Breast epithelium (tissue), 4 donors: ENCODE measurements around the gene MAP3K8. TPM values are rescaled to one million over a fixed set of nuclear protein-coding genes. Genes with fewer than 3 reads are reported as not detected.
"Not testable (repeated sequence)": the region's sequence is repeated elsewhere in the genome, so short reads cannot be mapped to it uniquely, and the experiment has no call there.

Experiments used
- DNase-seq, 2 donors: peaks; one replicate each; pipeline ENCODE4 v3.0.0-alpha.2; 2019; ENCODE audit warnings: low spot score in 2 of 2
- H3K27ac ChIP-seq, 2 donors: fragments of 200-600 bp; sonication (generic) in 1 of 2; one replicate each; pipeline ENCODE4 v1.5.1; 2016 to 2019; ENCODE audit warnings: mild to moderate bottlenecking in 1 of 2
- H3K27me3 ChIP-seq, 2 donors: fragments of 200-600 bp; sonication (generic) in 1 of 2; one replicate each; pipeline versions ENCODE4 v1.5.1 to v1.6.0; 2017 to 2019; ENCODE audit warnings: control low read depth in 1 of 2, mild to moderate bottlenecking in 1 of 2
- H3K36me3 ChIP-seq: fragments of 200-600 bp; one replicate; pipeline ENCODE4 v1.5.1; 2019
- H3K4me1 ChIP-seq, 2 donors: fragments of 200-600 bp; sonication (generic); one replicate each; pipeline ENCODE4 v1.5.1; 2016 to 2019; ENCODE audit warnings: control low read depth in 1 of 2
- H3K4me3 ChIP-seq, 3 donors: fragments of 200-600 bp; sonication (generic); 1 replicate in 2 of 3; 2 replicates in 1 of 3; pipeline ENCODE4 v1.5.1; 2016 to 2019; ENCODE audit warnings: mild to moderate bottlenecking in 3 of 3, moderate library complexity in 2 of 3
- H3K9me3 ChIP-seq, 2 donors: fragments of 200-600 bp; sonication (generic) in 1 of 2; one replicate each; pipeline ENCODE4 v1.5.1; 2016 to 2019; ENCODE audit warnings: control low read depth in 1 of 2
- CTCF ChIP-seq, 3 donors: fragments of 450-650 bp; IDR thresholded peaks; one replicate each; pipeline ENCODE4 v1.5.1; 2016 to 2017; ENCODE audit warnings: antibody characterized with exemption in 3 of 3, mild to moderate bottlenecking in 3 of 3, moderate library complexity in 3 of 3
- POLR2A ChIP-seq: fragments of 450-650 bp; IDR thresholded peaks from one replicate; pipeline ENCODE4 v1.6.1; 2016; ENCODE audit warnings: antibody characterized with exemption, mild to moderate bottlenecking, moderate library complexity
- POLR2AphosphoS5 ChIP-seq, 3 donors: sonication (generic); formaldehyde crosslinking; IDR thresholded peaks; one replicate each; pipeline ENCODE4 v1.6.1; 2017; ENCODE audit warnings: antibody characterized with exemption in 3 of 3
- intact Hi-C: fragments of 100-400 bp; cut with DNase I; formaldehyde crosslinking; loops from one replicate; pipeline ENCODE4 v1.15.1; 2023; ENCODE audit warnings: low total_unique reads
- total RNA-seq, 3 donors: library from RNA; depleted of rRNA; stranded (reverse); fragments of >200 nt; gene quantifications; one replicate each; pipeline ENCODE4 v1.1.0, GENCODE V29; 2016

The MAP3K8 gene
- total RNA-seq, 3 donors from 2014 or later: 34.4 to 45.9 (median 40.2) TPM

- intact Hi-C loops: no loop called here
- Histone ChIP-seq H3K4me1 (no peaks in the 10 kb centered on the region), H3K27me3 (no peaks in the 10 kb centered on the region), H3K27ac (no peak overlapping the region), H3K9me3 (no peaks in the 10 kb centered on the region), H3K4me3 (no peak overlapping the region), H3K36me3 (no peaks in the 10 kb centered on the region)
- no peak for DNase-seq
- TF ChIP-seq POLR2A (no peak), POLR2AphosphoS5 (IDR thresholded peaks at IDR 0.05) (no peak), CTCF (IDR thresholded peaks at IDR 0.05) (no peak)
Measured at GRCh38 chr10:30420766-30421165, 13.2 kb upstream of the MAP3K8 start.

GRCh38 chr10:30422151-30422695, 11.8 kb upstream of the MAP3K8 start:
- H3K9me3 ChIP-seq: no peaks in the 10 kb centered on the region
- no peaks in the 10 kb centered on the region for H3K36me3 ChIP-seq
- H3K27me3 ChIP-seq: no peaks in the 10 kb centered on the region
- DNase-seq: no peak
- H3K4me3 ChIP-seq: no peak overlapping the region
- H3K27ac ChIP-seq: no peak overlapping the region
- H3K4me1 ChIP-seq: no peaks in the 10 kb centered on the region
- no peak for TF ChIP-seq POLR2AphosphoS5 (IDR thresholded peaks at IDR 0.05)
- TF ChIP-seq POLR2A: no peak
- no peak for TF ChIP-seq CTCF (IDR thresholded peaks at IDR 0.05)
- intact Hi-C loops: no loop called here

- DNase-seq: peak; percentile 54 to 69
- Histone ChIP-seq H3K27ac (peak overlapping the region; percentile 48 to 64), H3K4me1 (no peaks in the 10 kb centered on the region), H3K27me3 (no peaks in the 10 kb centered on the region), H3K36me3 (no peaks in the 10 kb centered on the region), H3K9me3 (no peaks in the 10 kb centered on the region), H3K4me3 (no peak overlapping the region)
- no peak for TF ChIP-seq CTCF (IDR thresholded peaks at IDR 0.05)
- TF ChIP-seq POLR2AphosphoS5 (IDR thresholded peaks at IDR 0.05): peak in 1 of 3 donors; percentile 18
- no peak for TF ChIP-seq POLR2A
- intact Hi-C loops: no loop called here
Measured at GRCh38 chr10:30422981-30423654, 10.9 kb upstream of the MAP3K8 start.

GRCh38 chr10:30423655-30424275, 10.2 kb upstream of the MAP3K8 start:
- H3K4me3 ChIP-seq, H3K4me1 ChIP-seq, DNase-seq, H3K9me3 ChIP-seq, H3K27me3 ChIP-seq, intact Hi-C loops, H3K36me3 ChIP-seq: not testable (repeated sequence)
- peak overlapping the region; percentile 48 to 64 for H3K27ac ChIP-seq

GRCh38 chr10:30425336-30426075, 8.5 kb upstream of the MAP3K8 start:
- H3K4me3 ChIP-seq: no peak overlapping the region
- no peaks in the 10 kb centered on the region for H3K36me3 ChIP-seq
- no peaks in the 10 kb centered on the region for H3K27me3 ChIP-seq
- no peak for TF ChIP-seq CTCF (IDR thresholded peaks at IDR 0.05)
- H3K27ac ChIP-seq: no peak overlapping the region
- H3K4me1 ChIP-seq: no peaks in the 10 kb centered on the region
- H3K9me3 ChIP-seq: no peaks in the 10 kb centered on the region
- intact Hi-C loops: no loop called here
- no peak for DNase-seq
